Esophagus muscularis mucosa (tissue), 4 donors: ENCODE results near the gene ASB12.

ENCODE experiments used
- EP300 ChIP-seq: sonication (generic); formaldehyde crosslinking; IDR thresholded peaks from one replicate; pipeline ENCODE4 v1.6.1; 2017; ENCODE audit warnings: antibody characterized with exemption
- POLR2A ChIP-seq: fragments of 450-650 bp; IDR thresholded peaks from one replicate; pipeline ENCODE4 v1.6.1; 2017; ENCODE audit warnings: antibody characterized with exemption, moderate library complexity, mild to moderate bottlenecking, low read depth
- TF ChIP-seq, protein P1 (sequence below), 3 experiments: fragments of 200-600 bp in 2 of 3; fragments of 450-650 bp in 1 of 3; sonication (generic) in 2 of 3; IDR thresholded peaks; one replicate each; pipeline ENCODE4 v1.5.1; 2017 to 2019; ENCODE audit warnings: antibody characterized with exemption in 3 of 3, mild to moderate bottlenecking in 2 of 3, moderate library complexity in 1 of 3

DNA sequence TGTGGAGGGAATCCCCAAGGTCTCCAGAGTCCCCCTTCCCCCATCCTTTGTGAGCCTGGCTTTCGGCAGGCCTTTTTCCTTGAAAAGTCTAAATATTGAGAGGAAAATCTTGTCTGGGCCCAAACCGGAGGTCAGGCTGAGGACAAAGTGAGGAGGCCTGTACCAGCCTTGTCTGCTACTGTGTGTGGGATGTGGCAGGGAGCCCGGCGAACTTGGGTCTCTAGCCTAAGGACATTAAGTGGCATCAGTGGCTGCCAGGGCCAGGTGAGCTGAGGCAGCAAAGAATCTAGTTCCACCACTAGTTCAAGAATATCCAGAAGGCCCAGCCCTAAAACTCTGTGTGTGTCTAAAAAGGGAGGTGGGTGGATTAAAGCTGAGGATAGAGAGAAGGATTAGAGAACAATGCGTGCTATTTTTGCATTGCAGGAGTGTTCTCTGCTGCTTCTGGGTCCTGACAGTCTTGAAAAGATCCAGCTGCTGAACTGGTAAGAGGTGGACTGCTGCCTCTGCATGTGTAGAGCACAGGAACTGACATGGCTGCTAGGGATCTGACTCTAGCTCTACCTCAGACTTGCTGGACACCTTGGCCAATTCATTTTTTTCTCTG lies 23.7 kb downstream of the ASB12 start:
- TF ChIP-seq, protein P1, sequence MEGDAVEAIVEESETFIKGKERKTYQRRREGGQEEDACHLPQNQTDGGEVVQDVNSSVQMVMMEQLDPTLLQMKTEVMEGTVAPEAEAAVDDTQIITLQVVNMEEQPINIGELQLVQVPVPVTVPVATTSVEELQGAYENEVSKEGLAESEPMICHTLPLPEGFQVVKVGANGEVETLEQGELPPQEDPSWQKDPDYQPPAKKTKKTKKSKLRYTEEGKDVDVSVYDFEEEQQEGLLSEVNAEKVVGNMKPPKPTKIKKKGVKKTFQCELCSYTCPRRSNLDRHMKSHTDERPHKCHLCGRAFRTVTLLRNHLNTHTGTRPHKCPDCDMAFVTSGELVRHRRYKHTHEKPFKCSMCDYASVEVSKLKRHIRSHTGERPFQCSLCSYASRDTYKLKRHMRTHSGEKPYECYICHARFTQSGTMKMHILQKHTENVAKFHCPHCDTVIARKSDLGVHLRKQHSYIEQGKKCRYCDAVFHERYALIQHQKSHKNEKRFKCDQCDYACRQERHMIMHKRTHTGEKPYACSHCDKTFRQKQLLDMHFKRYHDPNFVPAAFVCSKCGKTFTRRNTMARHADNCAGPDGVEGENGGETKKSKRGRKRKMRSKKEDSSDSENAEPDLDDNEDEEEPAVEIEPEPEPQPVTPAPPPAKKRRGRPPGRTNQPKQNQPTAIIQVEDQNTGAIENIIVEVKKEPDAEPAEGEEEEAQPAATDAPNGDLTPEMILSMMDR (IDR thresholded peaks at IDR 0.05) = no peak
- no peak for TF ChIP-seq EP300
- no peak for TF ChIP-seq POLR2A
